Omental fat pad (tissue), 4 donors: ENCODE results near the gene IL15. TPM values are rescaled to one million over a fixed set of nuclear protein-coding genes. Genes with fewer than 3 reads are reported as not detected.
"Not testable (repeated sequence)": the region's sequence is repeated elsewhere in the genome, so short reads cannot be mapped to it uniquely, and the experiment has no call there.

Experiments used
- ATAC-seq: fragments of 150-250 bp; one replicate; pipeline ENCODE4 v1.9.1; 2016; ENCODE audit warnings: mild to moderate bottlenecking, moderate library complexity; ENCODE audit not compliant: low FRiP score
- DNase-seq: peaks from one replicate; pipeline ENCODE4 v3.0.0-alpha.2; 2019; ENCODE audit warnings: low spot score
- CTCF ChIP-seq, 3 donors: fragments of 450-650 bp; IDR thresholded peaks; one replicate each; pipeline ENCODE4 v1.5.1; 2016 to 2017; ENCODE audit warnings: antibody characterized with exemption in 3 of 3, mild to moderate bottlenecking in 3 of 3, moderate library complexity in 2 of 3
- total RNA-seq, 4 donors: library from RNA; depleted of rRNA; stranded (reverse); fragments of >200 nt; gene quantifications; one replicate each; pipeline ENCODE4 v1.1.0, GENCODE V29; 2016

Gene IL15
- 10 to 100 TPM in 1 of 4 donors, 1 to 10 TPM in 3; 3.9 to 14.2 (median 7.6) TPM for total RNA-seq

- peak; percentile 91 for ATAC-seq
- DNase-seq = peak; percentile 57
- TF ChIP-seq CTCF (IDR thresholded peaks at IDR 0.05) = no peak
These were observed at the start of gene IL15 for GRCh38 chr4:141636082-141636770. Gene IL15 (plus strand): TSS chr4:141636583. CDS start chr4:141719465, 82,882 bp downstream.

- TF ChIP-seq CTCF (IDR thresholded peaks at IDR 0.05) = no peak
- DNase-seq = no peak
These were observed 48.5 kb upstream of the IL15 start for GRCh38 chr4:141587897-141588296.

GRCh38 chr4:141595531-141595930 lies 40.9 kb upstream of the IL15 start:
- DNase-seq (no peak), ATAC-seq (no peak)
- TF ChIP-seq CTCF (IDR thresholded peaks at IDR 0.05) = no peak

More at GRCh38 chr4:141587897-141588296, 48.5 kb upstream of the IL15 start:
- no peak for ATAC-seq

GRCh38 chr4:141599853-141600252 lies 36.5 kb upstream of the IL15 start:
- TF ChIP-seq CTCF (IDR thresholded peaks at IDR 0.05) = no peak
- DNase-seq = no peak
- no peak for ATAC-seq

- ATAC-seq, DNase-seq: not testable (repeated sequence)
These were observed 31.7 kb upstream of the IL15 start for GRCh38 chr4:141604683-141605082.

GRCh38 chr4:141605425-141605856 lies 30.9 kb upstream of the IL15 start:
- no peak for TF ChIP-seq CTCF (IDR thresholded peaks at IDR 0.05)
- DNase-seq = no peak
- no peak for ATAC-seq

GRCh38 chr4:141609243-141609642 lies 27.1 kb upstream of the IL15 start:
- no peak for ATAC-seq
- TF ChIP-seq CTCF (IDR thresholded peaks at IDR 0.05) = no peak
- no peak for DNase-seq
